NCI-H2227 treated with DMSO at 0.1 percent for 48 hours (cell line): ENCODE measurements around the gene DNAJC28.
"Not testable (repeated sequence)": the region's sequence is repeated elsewhere in the genome, so short reads cannot be mapped to it uniquely, and the experiment has no call there.

Source experiments
- DNase-seq: peaks from one replicate; lab custom pipeline; 2025; lab: John Stamatoyannopoulos, UW

Gene DNAJC28

GRCh38 chr21:33491373-33492102, at the start of gene DNAJC28:
TSS of gene DNAJC28 (minus strand) at chr21:33491716. CDS start at chr21:33489393, 2,323 bp downstream.
- peak; percentile 97 for DNase-seq

DNA sequence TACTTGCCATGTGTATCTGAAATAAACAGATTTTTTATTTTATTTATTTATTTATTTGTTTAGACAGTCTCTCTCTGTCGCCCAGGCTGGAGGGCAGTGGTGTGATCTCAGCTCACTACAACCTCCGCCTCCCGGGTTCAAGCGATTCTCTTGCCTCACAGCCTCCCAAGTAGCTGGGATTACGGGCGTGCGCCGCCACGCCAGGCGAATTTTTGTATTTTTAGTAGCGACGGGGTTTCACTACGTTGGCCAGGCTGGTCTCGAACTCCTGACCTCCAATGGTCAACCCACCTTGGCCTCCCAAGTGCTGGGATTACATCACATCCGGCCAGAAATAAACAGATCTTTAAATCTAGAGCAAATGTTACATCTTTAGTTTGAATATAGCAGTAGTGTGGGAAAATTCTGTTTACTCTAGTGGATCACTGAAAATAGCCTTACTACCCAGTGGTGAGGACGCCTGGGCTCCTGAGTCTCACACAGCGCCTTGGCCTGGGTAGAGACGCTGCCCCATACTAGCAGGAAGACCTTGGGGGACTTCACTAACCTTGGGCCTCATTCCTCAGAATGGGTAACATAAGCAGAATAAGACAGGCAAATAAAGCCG, 49.7 kb upstream of the DNAJC28 start:
- DNase-seq, result no peak

DNA sequence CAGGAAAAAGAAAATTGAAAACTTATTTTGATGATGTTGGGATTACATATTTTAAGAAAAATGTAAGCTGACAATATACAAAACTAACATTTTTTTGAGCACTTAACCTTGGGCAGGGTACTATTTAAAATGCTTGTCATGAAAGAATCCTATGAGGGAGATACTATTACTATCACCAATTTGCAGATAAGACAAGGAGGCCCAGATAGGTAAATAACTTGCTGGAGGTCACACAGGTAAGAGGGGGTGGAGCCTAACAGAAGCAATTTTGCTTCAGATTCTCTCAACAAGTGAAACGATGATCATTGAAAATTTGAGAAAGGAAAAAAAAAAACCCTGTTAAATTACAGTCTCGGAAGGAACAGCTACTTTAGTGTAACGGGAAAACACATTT, 49.2 kb upstream of the DNAJC28 start:
- DNase-seq, result no peak

DNA sequence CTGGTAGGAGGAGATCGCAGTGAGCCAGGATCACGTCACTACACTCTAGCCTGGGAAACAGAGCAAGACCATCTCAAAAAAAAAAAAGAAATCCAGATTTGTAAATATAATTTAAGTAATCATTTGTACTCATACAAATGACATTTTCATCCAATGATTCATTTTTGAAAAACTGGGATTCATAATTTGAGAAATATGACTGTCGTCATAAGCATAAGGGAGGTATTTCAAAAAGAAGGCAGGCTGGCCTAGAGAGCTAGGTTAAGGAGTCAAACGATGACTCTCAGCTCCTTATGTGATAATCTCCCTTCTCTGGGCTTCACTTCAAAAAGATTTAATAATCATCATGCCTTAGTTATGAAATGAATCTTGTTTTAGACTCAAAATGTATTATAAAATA, 48.1 kb upstream of the DNAJC28 start:
- DNase-seq, result no peak

DNA sequence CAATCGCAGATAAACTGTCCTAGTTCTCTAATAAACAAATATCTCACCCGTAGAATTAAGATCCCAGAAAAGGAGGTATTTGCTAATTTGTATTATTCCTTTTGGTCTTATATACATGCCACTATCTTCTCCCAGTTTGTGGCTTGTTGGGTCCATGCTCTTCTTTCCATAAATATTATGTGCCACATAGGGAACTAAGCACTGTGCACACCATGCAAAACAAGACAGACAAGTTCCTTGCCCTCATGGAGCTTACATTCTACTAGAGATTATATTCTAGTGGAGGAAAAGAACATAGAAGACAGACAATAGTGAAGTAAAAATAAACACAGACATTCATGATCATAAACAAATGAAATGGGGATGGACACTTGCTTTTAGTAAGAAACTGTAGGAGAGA, 45.7 kb upstream of the DNAJC28 start:
- no peak for DNase-seq

- DNase-seq, result no peak
Observed at GRCh38 chr21:33531007-33531406, 39.5 kb upstream of the DNAJC28 start.

- DNase-seq, result no peak
Observed at GRCh38 chr21:33522953-33523349, 31.4 kb upstream of the DNAJC28 start.

GRCh38 chr21:33522297-33522952, 30.9 kb upstream of the DNAJC28 start:
- no peak for DNase-seq

- no peak for DNase-seq
Observed at GRCh38 chr21:33518899-33519298, 27.4 kb upstream of the DNAJC28 start.

DNA sequence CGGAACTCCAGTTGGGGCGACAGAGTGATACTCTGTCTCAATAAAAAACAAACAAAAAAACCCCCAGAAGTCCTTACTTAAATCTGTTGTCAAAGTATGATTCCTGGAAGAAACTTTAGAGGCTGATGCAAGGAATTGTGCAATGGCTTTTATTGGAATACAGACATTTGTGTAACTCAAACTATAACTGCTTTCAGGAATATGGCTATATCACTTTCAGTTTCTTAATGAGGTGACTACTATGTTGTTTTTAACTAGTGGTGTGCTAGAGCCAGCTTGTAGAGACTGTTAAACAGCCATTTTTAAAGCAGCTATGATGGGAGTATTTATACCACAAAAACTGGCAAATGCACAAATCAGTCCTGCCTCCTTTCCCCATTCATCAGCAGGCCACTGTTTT, 22.7 kb upstream of the DNAJC28 start:
- no peak for DNase-seq

DNA sequence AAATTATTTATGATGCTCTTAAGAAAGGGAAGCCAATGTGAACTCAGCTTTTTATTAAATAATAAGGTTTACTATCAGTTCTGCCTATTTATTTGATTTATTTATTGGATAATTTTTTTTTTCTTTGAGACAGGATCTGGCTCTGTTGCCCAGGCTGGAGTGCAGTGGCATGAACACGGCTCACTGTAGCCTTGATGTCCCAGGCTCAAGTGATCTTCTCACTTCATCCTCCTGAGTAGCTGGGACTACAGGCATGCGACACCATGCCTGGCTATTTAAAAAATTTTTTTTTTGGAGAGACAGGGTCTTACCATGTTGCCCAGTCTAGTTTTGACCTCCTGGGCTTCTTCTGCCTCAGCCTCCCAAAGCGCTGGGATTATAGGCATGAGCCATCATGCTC, 21.0 kb upstream of the DNAJC28 start:
- no peak for DNase-seq

DNA sequence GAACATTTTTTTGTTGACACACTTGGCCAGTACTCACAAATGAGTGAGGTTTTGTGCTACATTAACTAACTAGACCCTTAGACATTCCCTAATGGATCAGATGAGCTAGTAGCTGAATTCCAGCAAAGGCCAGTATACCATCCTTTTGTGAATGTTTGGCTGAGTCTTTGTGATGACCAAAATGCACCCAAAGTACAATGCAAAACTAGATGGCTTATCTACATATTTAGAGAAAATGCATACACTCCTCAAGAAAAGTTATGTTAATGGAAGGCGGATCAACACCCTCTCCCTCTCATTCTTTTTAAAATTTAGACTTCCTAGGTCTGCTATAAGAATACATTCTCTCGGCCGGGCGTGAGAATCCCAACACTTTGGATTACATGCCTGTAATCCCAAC, 20.1 kb upstream of the DNAJC28 start:
- DNase-seq, result no peak

- DNase-seq, result no peak
Observed at GRCh38 chr21:33510826-33511225, 19.3 kb upstream of the DNAJC28 start.

DNA sequence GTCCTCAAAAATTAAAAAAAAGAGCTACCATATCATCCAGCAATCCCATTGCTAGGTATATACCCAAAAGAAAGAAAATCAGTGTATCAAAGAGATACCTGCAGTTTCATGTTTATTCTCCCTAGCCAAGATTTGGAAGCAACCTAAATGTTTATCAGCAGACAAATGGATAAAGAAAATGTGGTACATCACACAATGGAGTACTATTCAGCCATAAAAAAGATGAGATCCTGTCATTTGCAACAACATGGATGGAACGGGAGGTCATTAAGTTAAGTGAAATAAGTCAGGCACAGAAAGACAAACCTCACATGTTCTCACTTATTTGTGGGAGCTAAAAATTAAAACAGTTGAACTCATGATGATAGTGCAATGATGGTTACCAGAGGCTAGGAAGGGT, 15.5 kb upstream of the DNAJC28 start:
- not testable (repeated sequence) for DNase-seq

DNA sequence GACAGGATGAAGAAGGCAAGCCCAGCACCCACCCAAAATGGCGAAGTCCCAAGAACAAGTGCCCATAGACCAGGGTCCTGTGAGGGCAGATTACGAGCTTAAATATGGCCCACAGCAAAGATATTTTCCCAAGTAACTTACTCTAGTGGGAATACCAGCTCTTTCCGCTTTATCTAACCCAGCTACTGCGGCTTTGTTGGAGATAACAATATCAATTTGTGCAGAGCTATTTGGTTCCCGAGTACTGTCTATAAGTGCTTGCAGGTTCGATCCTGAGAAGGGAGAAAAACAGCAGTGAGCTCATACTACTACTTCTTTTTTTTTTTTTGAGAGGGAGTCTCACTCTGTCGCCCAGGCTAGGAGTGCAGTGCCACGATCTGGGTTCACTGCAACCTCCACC, 14.3 kb upstream of the DNAJC28 start:
- DNase-seq, result no peak

DNA sequence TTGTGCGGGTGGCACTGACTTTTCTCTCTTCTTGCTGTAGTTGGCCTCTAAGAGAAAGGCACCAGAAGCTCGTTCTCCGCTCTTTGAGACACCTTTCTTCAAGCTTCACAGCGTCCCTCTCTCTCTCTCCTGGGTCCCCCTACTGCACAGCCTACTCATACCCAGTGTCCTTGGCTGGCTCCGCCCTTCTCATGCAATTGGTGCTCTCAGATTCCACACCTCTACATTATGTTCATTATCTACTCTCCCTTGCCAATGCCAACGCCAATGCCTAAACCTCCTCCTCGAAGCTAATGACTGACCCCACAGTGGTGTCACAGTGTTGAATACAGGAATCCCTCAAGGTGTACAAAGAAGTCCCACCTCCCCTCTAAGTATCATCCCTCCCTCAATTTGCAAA, 4.8 kb upstream of the DNAJC28 start:
- DNase-seq, result no peak

GRCh38 chr21:33495743-33496142, 4.2 kb upstream of the DNAJC28 start:
- DNase-seq, result no peak

DNA sequence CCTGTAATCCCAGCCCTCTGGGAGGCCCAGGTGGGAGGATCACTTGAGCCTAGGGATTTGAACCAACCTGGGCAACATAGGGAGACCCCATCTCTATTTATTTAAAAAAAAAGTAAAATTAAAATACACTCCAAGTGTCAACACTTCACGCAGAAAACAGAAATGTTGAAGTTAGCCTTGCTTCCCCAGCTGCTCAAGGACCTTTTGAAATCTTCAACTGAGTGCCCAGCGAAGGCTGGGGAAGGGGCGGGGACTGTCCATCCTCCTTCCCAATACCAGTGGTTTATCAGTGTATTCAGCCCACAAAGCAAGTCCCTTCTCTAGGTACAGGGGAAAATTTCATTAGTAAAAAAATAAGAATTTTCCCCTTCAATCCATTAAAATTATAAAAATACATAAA, 2.2 kb upstream of the DNAJC28 start:
- no peak for DNase-seq

DNA sequence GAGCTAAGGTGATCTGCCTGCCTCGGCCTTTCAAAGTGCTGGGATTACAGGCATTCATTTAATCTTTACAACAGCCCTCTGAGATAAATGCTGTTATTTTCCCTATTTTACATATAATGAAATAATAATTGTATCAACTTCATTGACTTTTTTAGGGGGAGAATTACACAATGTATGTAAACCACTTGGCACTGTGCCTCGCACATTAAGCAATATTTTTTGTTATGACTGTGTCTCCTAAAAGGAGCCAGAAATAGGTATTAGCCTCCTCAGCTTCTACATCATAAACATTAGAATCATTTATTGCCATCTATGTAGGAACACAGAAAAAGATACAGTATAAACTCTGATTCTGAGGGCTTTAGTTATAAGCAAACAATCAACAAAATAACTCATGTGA, 1.1 kb upstream of the DNAJC28 start:
- no peak for DNase-seq

DNA sequence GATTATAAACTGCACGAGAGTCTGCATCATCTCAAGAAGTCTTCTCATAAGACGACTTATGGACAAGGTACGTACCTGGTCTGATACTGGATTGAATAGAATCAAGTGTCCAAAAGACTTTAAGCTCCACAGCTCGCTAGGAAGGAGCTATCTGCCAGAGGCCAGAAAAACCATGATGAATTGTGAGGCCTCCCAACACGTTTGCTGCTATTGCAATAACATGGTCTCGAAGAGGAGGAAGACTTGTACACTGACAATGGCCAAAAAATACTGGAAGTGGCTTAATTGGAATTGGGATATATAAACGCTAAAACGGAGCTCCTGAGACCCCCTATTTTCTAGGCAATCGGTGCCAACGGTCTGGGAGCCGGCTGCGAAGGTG, 534 bp downstream of the DNAJC28 start:
- peak; percentile 68 for DNase-seq

GRCh38 chr21:33488936-33489335, 2.6 kb downstream of the DNAJC28 start:
- no peak for DNase-seq

GRCh38 chr21:33487996-33488395, 3.5 kb downstream of the DNAJC28 start:
- DNase-seq, result no peak

DNA sequence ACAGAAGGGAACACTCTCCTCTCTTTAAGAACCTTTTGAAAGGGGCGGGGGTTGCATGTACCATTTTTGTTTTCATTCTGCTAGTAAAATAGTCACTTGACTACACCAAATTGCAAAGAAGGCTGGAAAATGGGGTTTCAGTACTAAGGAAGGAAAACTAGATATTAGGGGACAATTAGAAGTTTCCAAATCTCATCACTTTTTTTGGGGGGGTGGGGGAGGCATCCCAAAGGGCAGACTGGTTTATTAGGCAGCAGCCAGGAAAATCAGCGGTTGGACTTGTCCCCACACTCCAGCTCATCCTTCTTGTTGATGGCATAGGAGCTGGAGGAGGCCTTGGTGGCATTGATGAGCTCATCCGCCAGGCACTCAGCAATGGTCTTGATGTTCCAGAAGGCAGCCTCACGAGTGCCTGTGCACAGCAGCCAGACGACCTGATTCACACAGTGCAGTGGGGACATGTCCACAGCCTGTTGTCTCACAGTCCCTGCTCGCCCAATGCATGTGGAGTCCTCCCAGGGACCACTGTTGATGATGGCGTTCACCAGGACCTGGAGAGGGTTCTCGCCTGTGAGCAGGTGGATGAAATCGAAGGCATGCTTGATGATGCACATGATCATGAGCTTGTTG, 10.1 kb downstream of the DNAJC28 start:
- DNase-seq, result no peak
